NOMO-1 treated with DMSO at 0.1 percent for 48 hours (cell line): ENCODE data around the gene PANK3.
"Not testable (repeated sequence)": the region's sequence is repeated elsewhere in the genome, so short reads cannot be mapped to it uniquely, and the experiment has no call there.

Source experiments
- DNase-seq: peaks from one replicate; lab custom pipeline; 2025; ENCODE audit not compliant: unreplicated experiment; lab: John Stamatoyannopoulos, UW

PANK3 gene

DNA sequence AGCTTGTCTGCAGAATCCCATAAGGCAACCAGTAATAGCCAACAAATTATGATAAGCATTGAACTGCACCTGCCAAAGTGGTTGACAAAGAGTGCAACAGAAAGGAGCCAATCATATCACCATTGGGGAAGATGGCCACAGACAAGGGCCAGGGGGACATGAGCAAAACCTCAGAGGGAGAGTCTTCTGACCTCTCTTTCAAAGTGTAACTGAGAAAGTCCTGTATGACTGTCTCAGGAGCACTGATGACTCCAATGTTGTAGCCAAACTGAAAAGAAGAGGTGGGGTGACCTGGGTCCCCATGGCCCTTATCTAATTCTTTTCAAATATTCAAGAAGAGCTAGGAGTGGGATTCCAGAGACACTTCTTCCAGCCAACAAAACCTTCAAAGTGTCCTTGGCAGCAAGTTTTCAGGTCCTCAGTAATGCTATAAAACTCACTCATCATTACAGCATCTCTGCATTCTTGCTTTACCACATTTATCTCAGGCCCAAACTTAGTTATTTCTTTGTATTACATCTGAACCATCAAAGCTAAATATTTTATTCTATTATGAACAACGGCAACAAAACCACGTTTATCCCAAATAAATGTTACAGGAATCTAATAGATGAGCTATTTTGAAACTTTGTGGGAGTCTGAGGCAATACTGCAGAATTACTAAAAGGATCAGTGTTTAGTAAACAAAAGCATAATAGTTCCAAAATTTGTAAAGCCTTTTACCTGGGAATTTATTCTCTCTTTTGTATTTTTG lies 25.6 kb downstream of the PANK3 start:
- no peak for DNase-seq

- DNase-seq: no peak
Observed at GRCh38 chr5:168552146-168552545, 27.0 kb downstream of the PANK3 start.

DNA sequence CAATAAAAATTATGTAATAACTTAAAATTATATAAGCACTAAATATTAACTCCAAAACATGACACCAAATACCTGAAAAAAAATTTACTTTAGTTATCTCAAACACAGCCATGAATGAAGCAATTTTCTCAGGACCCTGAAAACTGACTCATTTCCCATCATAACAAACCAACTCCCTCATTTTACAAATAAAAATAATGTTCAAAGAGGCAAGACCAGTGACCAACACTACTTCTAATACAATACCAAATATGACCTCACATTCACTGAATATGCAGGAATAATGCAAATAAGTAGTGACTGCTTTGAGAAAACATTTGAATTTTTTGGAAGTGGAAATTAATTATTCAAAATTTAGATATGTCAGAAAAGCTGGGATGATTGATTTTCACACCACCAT lies 28.5 kb downstream of the PANK3 start:
- DNase-seq: no peak

- no peak for DNase-seq
Observed at GRCh38 chr5:168549554-168549953, 29.6 kb downstream of the PANK3 start.

- no peak for DNase-seq
Observed at GRCh38 chr5:168537176-168537575, 42.0 kb downstream of the PANK3 start.

- not testable (repeated sequence) for DNase-seq
Observed at GRCh38 chr5:168534351-168534750, 44.8 kb downstream of the PANK3 start.

DNA sequence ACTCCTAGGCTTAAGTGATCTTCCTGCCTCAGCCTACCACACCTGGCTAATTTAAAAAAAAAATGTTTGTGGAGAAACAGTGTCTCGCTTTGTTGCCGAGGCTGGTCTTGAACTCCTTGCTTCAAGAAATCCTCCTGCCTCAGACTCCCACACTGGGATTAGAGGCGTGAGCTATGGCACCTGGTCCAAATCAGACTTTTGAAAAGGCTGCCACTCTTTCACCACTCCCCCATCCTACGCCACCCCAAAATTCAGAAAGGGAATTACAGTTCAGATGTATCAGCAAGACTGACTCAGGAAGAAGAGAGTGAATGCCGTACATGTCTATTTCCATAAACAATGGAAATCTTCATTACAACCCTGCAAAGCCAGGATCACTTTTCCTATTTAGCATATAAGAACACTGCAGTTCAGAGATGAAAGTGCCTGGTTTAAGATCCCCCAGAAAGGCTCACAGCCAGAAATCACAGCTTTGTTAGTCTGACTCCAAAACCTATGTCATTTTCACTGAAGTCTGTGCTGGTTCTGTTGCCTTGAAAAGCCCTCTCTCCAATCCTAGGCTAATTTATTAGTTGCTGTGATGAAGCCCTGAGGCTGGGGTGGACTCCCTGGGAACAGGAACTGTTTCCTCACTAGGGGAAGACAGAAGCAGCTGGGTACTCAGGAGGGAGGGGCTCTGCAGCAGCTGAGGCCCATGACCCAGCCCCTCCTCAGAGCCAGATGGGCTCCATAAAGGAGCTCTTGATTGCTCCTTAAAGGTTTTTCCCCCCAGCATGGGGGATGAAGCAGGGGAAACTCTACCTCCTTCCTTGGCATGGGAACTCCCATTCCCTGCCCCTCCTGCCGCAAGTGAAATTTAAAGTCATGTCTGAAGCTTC lies 46.9 kb downstream of the PANK3 start:
- DNase-seq: no peak

GRCh38 chr5:168531191-168531590 lies 48.0 kb downstream of the PANK3 start:
- no peak for DNase-seq

DNA sequence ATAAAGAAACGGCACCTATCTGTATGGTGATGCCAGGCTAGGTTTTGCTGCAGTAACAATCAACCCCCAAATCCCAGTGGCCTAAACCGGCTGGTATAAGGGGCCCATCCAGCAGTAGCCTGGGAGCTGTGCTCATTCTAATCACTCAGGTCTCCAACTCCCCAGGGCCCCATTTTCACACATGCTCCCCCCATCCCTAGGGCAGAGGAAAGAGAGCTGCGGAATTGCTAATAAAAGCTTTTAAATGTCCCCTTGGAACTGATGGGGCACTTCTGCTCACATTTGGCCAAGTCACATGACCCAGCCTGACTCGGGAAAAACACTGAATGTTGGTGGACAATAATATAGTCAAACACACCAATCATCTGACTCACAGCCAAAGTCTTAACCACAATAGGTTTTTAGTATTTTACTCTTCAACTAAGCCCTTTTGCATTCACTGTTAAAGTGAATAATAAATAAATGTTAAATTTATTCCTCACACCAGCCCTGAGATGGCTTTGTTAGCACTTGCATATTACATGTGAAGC lies 48.5 kb downstream of the PANK3 start:
- DNase-seq: no peak

DNA sequence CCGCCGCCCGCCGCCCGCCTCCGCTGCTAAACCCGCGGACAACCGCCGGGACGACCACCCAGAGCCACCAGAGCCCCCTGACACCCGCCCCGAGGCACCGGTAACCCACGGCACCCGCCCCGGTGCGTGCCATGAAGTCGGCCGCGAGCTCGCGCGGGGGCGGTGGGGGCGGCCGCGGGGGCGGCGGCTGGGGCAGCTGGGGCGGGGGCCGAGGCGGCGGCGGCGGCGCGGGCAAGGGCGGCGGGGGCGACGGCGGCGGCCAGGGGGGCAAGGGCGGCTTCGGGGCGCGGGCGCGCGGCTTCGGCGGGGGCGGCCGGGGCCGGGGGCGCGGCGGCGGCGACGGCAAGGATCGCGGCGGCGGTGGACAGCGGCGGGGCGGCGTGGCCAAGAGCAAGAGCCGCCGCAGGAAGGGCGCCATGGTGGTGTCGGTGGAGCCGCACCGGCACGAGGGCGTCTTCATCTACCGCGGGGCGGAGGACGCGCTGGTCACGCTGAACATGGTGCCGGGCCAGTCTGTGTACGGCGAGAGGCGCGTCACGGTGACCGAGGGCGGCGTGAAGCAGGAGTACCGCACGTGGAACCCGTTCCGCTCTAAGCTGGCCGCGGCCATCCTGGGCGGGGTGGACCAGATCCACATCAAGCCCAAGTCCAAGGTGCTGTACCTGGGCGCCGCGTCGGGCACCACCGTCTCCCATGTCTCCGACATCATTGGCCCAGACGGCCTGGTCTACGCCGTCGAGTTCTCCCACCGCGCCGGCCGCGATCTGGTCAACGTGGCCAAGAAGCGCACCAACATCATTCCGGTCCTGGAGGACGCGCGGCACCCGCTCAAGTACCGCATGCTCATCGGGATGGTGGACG lies 49.6 kb downstream of the PANK3 start:
- DNase-seq: no peak

DNA sequence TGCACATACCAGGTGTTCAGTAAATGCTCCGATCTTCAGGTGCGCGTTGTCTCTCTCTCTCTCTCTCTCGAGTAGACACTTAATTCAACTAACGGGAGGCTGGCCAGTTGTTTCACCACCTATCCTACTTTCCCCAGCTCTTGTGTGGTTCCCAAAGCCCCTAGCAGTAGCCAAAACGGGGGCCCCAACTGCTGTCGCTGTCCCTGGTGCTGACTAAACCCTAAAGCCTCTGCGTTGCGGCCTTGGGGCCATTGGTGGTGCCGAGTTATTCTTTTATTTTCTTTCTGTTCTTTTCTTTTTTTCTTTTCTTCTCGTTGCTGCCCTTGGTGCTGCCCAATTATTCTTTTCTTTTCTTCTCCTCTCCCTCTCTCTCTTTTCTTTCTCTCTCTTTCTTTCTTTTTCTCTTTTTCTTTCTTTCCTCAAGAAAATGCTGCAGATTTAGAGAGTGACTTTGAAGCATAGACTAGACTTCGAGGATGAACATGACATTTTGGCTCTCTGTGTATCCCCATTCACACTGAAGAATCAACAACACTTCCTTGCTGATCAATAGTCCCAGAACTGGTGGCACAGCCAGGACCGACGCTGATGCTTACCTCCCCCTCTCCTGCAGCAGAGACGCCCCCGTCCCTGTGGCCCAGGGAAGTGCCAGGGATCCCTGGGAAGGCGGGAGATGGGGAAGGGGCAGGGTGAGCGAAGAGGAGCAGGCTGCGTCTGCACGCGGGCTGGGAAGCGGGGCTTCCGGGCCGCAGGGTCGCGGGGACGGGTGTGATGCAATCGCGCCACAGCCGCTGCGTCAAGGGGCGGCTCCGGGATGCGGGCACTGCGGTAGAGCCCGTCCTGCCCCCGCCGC lies 50.4 kb downstream of the PANK3 start, which contains the start of gene FBLL1:
TSS of gene FBLL1 (plus strand) at position 785 of the 853 bp plus-strand sequence. CDS start 200 bp downstream, outside the sequence.
- DNase-seq: peak; percentile 5

DNA sequence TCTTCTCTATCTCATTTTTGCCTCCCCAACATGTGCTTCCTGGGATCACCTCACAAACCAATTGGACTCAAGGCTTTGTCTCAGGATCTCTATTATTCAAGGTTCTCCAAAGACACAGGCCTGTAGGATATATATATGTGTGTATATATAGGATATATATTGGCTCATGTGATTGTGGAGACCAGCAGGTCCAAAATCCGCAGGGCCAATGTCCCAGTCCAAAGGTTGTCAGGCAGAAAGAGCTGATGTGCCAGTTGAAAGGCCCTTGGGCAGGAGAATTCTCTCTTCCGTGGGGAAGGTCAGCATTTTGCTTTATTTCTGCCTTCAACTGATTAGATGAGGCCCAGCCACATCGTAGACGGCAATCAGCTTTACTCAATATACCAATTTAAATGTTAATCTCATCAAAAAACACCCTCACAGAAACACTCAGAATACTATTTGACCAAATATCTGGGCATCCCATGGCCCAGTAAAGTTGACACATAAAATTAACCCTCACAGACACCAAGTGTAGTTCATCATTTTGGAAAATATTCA lies 51.3 kb downstream of the PANK3 start:
- no peak for DNase-seq

DNA sequence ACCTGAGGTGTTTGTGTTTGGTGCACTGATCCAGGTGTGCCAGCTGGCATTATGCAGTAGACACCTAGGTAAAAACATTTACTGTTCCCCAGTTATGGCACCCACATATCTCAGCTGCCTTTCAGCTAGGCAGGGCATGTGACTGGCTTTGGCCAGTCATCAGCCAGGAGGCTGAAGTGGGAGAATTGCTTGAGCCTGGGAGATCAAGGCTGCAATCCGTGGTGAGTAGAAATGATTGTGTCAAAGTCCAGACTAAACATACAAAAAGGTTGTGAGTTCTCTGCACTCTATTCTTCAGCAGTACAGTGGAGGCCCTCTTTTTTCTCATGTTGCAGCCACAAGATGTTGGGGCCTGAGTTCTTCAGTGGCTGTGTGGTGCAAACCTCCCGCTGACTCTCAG lies 53.3 kb downstream of the PANK3 start:
- no peak for DNase-seq

DNA sequence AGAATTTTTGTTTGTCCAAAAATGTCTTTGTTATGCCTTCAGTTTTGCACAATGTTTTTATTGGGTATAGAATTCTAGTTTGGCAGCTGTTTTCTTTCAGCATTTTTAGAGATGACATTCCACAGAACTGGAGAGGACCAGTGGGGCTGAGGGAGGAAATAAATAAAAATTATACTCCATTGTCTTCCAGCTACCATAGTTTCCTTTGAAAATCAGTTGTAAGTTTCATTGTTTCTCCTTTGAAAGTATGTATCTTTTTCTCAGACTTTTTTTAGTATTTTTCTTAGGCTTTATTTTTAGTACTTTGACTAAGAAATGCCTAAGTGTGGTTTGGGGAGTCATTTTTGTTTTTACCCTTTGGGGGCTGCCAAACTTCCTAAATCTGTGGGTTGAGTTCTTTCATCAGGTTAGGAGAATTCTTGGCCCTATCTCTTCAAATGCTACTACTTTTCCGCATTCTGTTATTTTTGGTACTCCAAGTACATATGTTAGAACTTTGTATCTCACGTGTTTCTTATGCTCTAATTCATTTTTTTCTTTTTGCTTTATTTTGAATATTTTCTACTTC lies 65.2 kb downstream of the PANK3 start:
- DNase-seq: no peak

- DNase-seq: no peak
Observed at GRCh38 chr5:168502563-168503237, 76.5 kb downstream of the PANK3 start.
